Thyroid gland (tissue), 4 donors: ENCODE results near the gene ANO7.

Experiments
- POLR2A ChIP-seq, 2 donors: fragments of 450-650 bp; IDR thresholded peaks; one replicate each; pipeline ENCODE4 v1.6.1; 2017; ENCODE audit warnings: antibody characterized with exemption in 2 of 2, mild to moderate bottlenecking in 2 of 2, moderate library complexity in 1 of 2
- TF ChIP-seq, protein P1 (sequence below), 6 experiments: fragments of 200-600 bp in 3 of 6; fragments of 450-650 bp in 3 of 6; sonication (generic) in 3 of 6; IDR thresholded peaks; one replicate each; pipeline ENCODE4 v1.5.1; 2016 to 2019; ENCODE audit warnings: antibody characterized with exemption in 6 of 6, mild to moderate bottlenecking in 2 of 6, inconsistent platforms in 1 of 6, moderate library complexity in 1 of 6

DNA sequence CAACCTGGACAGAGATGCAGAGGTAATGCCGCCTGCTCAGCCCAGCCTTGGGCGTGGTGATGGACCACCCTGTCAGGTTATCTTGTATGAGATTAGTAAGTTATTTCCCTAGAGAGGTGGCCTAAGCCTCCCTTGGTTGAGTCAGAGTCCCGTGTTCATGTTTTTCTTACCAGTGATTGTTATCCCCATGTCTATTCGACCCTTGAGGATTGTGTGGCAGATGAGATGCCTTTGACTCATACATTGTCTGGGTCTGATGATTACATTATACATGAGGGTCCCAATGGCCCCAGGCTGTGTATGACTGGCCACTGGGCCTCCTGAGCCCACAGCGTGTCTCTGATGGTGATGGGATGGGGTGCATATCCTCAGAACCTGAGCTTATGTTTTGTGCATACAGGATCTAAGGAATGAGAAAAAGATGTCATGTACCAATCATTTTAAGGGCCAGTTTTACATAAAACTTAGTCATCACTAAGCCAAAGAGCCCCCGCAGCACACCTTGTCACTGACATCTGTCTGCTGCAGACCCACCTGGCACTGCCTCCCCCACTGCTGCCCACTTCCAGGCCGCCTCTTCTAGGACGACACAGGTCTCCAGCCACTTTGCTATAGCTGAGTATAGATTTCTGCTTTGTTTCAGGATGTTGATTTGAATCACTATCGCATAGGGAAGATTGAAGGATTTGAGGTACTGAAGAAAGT is 30.5 kb upstream of the ANO7 start:
- TF ChIP-seq, protein P1, sequence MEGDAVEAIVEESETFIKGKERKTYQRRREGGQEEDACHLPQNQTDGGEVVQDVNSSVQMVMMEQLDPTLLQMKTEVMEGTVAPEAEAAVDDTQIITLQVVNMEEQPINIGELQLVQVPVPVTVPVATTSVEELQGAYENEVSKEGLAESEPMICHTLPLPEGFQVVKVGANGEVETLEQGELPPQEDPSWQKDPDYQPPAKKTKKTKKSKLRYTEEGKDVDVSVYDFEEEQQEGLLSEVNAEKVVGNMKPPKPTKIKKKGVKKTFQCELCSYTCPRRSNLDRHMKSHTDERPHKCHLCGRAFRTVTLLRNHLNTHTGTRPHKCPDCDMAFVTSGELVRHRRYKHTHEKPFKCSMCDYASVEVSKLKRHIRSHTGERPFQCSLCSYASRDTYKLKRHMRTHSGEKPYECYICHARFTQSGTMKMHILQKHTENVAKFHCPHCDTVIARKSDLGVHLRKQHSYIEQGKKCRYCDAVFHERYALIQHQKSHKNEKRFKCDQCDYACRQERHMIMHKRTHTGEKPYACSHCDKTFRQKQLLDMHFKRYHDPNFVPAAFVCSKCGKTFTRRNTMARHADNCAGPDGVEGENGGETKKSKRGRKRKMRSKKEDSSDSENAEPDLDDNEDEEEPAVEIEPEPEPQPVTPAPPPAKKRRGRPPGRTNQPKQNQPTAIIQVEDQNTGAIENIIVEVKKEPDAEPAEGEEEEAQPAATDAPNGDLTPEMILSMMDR (IDR thresholded peaks at IDR 0.05), result no peak
- TF ChIP-seq POLR2A (IDR thresholded peaks at IDR 0.05), result no peak
